ENCODE data around the gene TARP.
"Not testable (repeated sequence)": the region's sequence is repeated elsewhere in the genome, so short reads cannot be mapped to it uniquely, and the experiment has no call there.

TARP gene

DNA sequence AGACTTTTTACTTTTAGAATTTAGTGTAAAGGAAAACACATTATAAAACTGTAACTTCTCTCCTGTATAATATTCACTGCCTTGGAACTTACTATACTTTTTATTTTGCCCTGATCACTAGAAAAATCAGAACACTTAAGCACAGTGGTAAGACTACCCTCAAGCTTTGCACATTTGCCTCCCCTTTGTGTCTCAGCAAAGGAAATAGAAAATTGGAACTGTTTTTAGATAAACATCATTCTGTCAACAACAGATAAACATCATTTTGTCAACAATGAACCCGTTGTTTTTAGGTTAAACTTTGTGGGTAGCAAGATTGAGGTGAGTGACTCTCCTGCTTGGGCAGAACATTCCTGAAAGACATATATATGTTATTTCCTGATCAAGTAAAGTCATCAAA, 8.8 kb downstream of the TARP start:
- H3K9me3 ChIP-seq (ENCODE audit: control insufficient read depth, insufficient read depth, low read length); H3K36me3 ChIP-seq (ENCODE audit: control insufficient read depth, insufficient read depth, low read length); H3K27me3 ChIP-seq (ENCODE audit: control insufficient read depth, insufficient read depth, low read length); DNase-seq (ENCODE audit: low read depth, low spot score); H3K4me1 ChIP-seq (ENCODE audit: control insufficient read depth, insufficient read depth, low read length); H3K4me3 ChIP-seq (ENCODE audit: low read length); H3K27ac ChIP-seq (ENCODE audit: low read length): not testable (repeated sequence)
- WGBS (ENCODE audit: insufficient coverage, insufficient read length), result no CpG with 5 or more reads among the region's 1 CpG

DNA sequence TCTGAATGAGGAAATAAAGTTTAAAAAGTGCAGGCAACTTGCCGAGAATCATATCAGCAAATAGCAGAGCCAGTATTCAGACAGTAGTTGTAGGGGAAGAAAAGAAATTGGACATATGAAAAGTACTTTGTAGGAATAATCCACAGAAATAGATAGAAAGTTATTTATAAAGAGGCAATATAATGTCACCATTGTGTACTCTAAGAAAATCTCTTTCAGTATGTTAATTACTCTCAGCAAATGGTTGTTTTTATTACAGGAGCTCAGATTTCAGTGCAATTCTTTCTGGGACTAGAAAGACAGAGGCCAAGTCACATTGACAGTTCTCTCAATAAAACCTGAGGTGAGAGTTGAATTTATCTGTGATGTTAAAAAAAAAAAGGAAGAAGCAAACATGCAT, 10.2 kb downstream of the TARP start:
- not testable (repeated sequence) for H3K27ac ChIP-seq (ENCODE audit: low read length); H3K4me3 ChIP-seq (ENCODE audit: low read length); H3K4me1 ChIP-seq (ENCODE audit: control insufficient read depth, insufficient read depth, low read length); H3K27me3 ChIP-seq (ENCODE audit: control insufficient read depth, insufficient read depth, low read length); H3K36me3 ChIP-seq (ENCODE audit: control insufficient read depth, insufficient read depth, low read length); H3K9me3 ChIP-seq (ENCODE audit: control insufficient read depth, insufficient read depth, low read length); DNase-seq (ENCODE audit: low read depth, low spot score)
- WGBS (ENCODE audit: insufficient coverage, insufficient read length), result no CpG with 5 or more reads among the region's 1 CpG

- H3K27me3 ChIP-seq (ENCODE audit: control insufficient read depth, insufficient read depth, low read length), result no peaks in the 10 kb centered on the region
- H3K36me3 ChIP-seq (ENCODE audit: control insufficient read depth, insufficient read depth, low read length), result no peaks in the 10 kb centered on the region
- no peak overlapping the region for H3K4me3 ChIP-seq (ENCODE audit: low read length)
- no peak overlapping the region for H3K27ac ChIP-seq (ENCODE audit: low read length)
- H3K4me1 ChIP-seq (ENCODE audit: control insufficient read depth, insufficient read depth, low read length), result no peaks in the 10 kb centered on the region
- WGBS (ENCODE audit: insufficient coverage, insufficient read length), result no CpG with 5 or more reads among the region's 5 CpGs
- DNase-seq (ENCODE audit: low read depth, low spot score), result no peak
- H3K9me3 ChIP-seq (ENCODE audit: control insufficient read depth, insufficient read depth, low read length), result no peaks in the 10 kb centered on the region
Observed at GRCh38 chr7:38262545-38262944, 10.9 kb downstream of the TARP start.

DNA sequence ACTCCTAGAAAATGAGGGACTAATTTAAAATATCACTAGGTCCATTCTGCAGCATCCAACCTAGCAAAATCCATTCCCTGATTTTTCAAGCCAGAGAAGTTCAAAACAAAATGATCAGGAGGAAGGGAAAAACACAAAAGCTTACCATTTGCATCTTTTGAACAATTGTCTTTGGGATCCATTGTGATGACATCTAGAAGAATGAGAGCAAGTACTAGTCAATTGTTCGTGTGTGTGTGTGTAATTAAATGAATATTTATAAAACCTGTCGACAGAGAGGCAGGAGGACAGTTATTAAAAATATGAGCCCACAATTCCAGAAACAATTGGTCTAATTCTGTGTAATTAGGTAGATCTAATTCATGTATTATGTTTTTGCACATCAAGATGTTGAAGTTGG, 11.4 kb downstream of the TARP start:
- not testable (repeated sequence) for DNase-seq (ENCODE audit: low read depth, low spot score); H3K4me1 ChIP-seq (ENCODE audit: control insufficient read depth, insufficient read depth, low read length); H3K27me3 ChIP-seq (ENCODE audit: control insufficient read depth, insufficient read depth, low read length); H3K9me3 ChIP-seq (ENCODE audit: control insufficient read depth, insufficient read depth, low read length); H3K4me3 ChIP-seq (ENCODE audit: low read length); H3K36me3 ChIP-seq (ENCODE audit: control insufficient read depth, insufficient read depth, low read length); H3K27ac ChIP-seq (ENCODE audit: low read length)
- 100% methylated on average over 1 of the region's 2 CpGs for WGBS (ENCODE audit: insufficient coverage, insufficient read length)

- H3K4me1 ChIP-seq (ENCODE audit: control insufficient read depth, insufficient read depth, low read length); DNase-seq (ENCODE audit: low read depth, low spot score); H3K27me3 ChIP-seq (ENCODE audit: control insufficient read depth, insufficient read depth, low read length); H3K9me3 ChIP-seq (ENCODE audit: control insufficient read depth, insufficient read depth, low read length); H3K27ac ChIP-seq (ENCODE audit: low read length); H3K4me3 ChIP-seq (ENCODE audit: low read length); H3K36me3 ChIP-seq (ENCODE audit: control insufficient read depth, insufficient read depth, low read length): not testable (repeated sequence)
- no CpG with 5 or more reads among the region's 12 CpGs for WGBS (ENCODE audit: insufficient coverage, insufficient read length)
Observed at GRCh38 chr7:38261601-38262000, 11.8 kb downstream of the TARP start.

DNA sequence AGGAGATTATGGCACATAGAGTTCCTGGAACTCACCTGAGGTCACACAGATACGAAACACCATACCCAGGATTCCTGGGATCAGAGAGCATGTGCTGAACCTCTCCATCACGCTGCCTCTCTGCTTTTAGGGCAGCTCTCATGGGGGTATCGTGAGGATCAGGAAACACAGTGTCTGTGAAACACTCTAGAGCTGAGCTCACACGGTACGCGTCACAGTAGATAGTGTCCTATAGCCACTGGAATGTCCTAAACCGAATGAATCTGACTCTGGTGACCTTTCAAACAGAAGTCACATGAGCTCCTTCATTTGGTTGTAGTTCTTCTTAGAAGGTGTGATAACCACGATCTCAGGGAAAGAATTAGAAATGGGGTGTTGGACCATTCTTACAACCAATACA, 14.3 kb downstream of the TARP start:
- not testable (repeated sequence) for H3K4me3 ChIP-seq (ENCODE audit: low read length)

GRCh38 chr7:38257350-38257677, 16.1 kb downstream of the TARP start:
- Histone ChIP-seq H3K36me3 (ENCODE audit: control insufficient read depth, insufficient read depth, low read length) (no peaks in the 10 kb centered on the region), H3K9me3 (ENCODE audit: control insufficient read depth, insufficient read depth, low read length) (no peaks in the 10 kb centered on the region), H3K4me3 (ENCODE audit: low read length) (no peak overlapping the region), H3K4me1 (ENCODE audit: control insufficient read depth, insufficient read depth, low read length) (no peaks in the 10 kb centered on the region), H3K27ac (ENCODE audit: low read length) (no peak overlapping the region), H3K27me3 (ENCODE audit: control insufficient read depth, insufficient read depth, low read length) (no peaks in the 10 kb centered on the region)
- WGBS (ENCODE audit: insufficient coverage, insufficient read length), result no CpG with 5 or more reads among the region's 2 CpGs
- no peak for DNase-seq (ENCODE audit: low read depth, low spot score)

More for the DNA sequence above, 14.3 kb downstream of the TARP start:
- not testable (repeated sequence) for H3K36me3 ChIP-seq (ENCODE audit: control insufficient read depth, insufficient read depth, low read length); H3K4me1 ChIP-seq (ENCODE audit: control insufficient read depth, insufficient read depth, low read length); DNase-seq (ENCODE audit: low read depth, low spot score); H3K27me3 ChIP-seq (ENCODE audit: control insufficient read depth, insufficient read depth, low read length); H3K9me3 ChIP-seq (ENCODE audit: control insufficient read depth, insufficient read depth, low read length); H3K27ac ChIP-seq (ENCODE audit: low read length)
- WGBS (ENCODE audit: insufficient coverage, insufficient read length), result no CpG with 5 or more reads among the region's 8 CpGs

GRCh38 chr7:38249849-38250248, 23.6 kb downstream of the TARP start:
- not testable (repeated sequence) for H3K4me1 ChIP-seq (ENCODE audit: control insufficient read depth, insufficient read depth, low read length); H3K9me3 ChIP-seq (ENCODE audit: control insufficient read depth, insufficient read depth, low read length); H3K27ac ChIP-seq (ENCODE audit: low read length); H3K27me3 ChIP-seq (ENCODE audit: control insufficient read depth, insufficient read depth, low read length); H3K4me3 ChIP-seq (ENCODE audit: low read length); H3K36me3 ChIP-seq (ENCODE audit: control insufficient read depth, insufficient read depth, low read length); DNase-seq (ENCODE audit: low read depth, low spot score)
- WGBS (ENCODE audit: insufficient coverage, insufficient read length), result no CpG with 5 or more reads among the region's 3 CpGs

DNA sequence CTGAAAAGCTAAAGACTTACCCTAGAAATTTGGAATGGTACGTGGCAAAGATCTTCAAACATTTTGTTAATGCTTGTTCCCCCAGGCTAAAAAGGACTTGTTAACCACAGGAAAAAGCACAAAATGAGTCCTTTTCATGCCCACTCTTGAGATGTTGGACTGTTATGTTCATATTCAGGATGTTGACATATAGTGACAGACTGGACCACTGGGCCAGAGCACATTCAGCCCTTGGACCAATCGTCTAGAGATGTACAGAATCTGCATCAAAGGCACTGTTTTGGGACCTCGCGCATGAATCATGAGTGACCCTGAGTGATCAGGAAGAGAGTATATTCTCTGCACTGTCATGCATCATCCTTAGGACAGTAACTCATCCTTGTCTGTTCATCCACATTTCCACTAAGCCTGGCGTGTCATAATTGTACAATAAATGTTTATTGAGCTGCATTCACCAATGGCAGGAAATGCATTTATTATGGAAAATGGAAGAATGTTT, 25.3 kb downstream of the TARP start:
- Histone ChIP-seq H3K27me3 (ENCODE audit: control insufficient read depth, insufficient read depth, low read length) (no peaks in the 10 kb centered on the region), H3K4me3 (ENCODE audit: low read length) (no peak overlapping the region), H3K9me3 (ENCODE audit: control insufficient read depth, insufficient read depth, low read length) (no peaks in the 10 kb centered on the region), H3K27ac (ENCODE audit: low read length) (no peak overlapping the region), H3K36me3 (ENCODE audit: control insufficient read depth, insufficient read depth, low read length) (no peaks in the 10 kb centered on the region), H3K4me1 (ENCODE audit: control insufficient read depth, insufficient read depth, low read length) (no peaks in the 10 kb centered on the region)
- no CpG with 5 or more reads among the region's 5 CpGs for WGBS (ENCODE audit: insufficient coverage, insufficient read length)
- DNase-seq (ENCODE audit: low read depth, low spot score), result no peak

DNA sequence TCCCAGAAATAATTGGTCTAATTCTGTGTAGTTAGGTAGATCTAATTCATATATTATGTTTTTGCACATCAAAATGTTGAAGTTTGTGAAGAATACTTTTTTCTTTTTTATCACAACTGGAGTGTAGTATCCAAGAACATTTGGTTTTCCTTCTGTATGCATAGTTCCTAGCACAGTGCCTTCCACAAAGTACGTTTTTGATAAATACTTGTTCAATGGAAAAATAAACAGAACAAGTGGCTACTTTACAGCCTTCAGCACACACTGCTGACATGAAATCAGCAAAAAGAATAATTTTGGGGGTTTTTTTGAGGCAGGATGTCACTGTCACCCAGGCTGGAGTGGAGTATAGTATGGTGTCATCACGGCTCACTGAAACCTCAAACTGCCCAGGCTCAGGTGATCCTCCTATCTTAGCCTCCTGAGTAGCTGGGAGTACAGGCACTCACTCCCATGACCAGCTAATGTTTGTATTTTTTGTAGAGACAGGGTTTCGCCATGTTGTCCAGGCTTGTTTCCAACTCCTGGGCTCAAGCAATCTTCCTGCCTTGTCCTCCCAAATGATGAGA, 27.9 kb downstream of the TARP start:
- no peak overlapping the region for H3K4me3 ChIP-seq (ENCODE audit: low read length)
- no peak overlapping the region for H3K27ac ChIP-seq (ENCODE audit: low read length)
- no peak for DNase-seq (ENCODE audit: low read depth, low spot score)
- no CpG with 5 or more reads among the region's 3 CpGs for WGBS (ENCODE audit: insufficient coverage, insufficient read length)
- H3K4me1 ChIP-seq (ENCODE audit: control insufficient read depth, insufficient read depth, low read length), result no peaks in the 10 kb centered on the region
- H3K36me3 ChIP-seq (ENCODE audit: control insufficient read depth, insufficient read depth, low read length), result no peaks in the 10 kb centered on the region
- no peaks in the 10 kb centered on the region for H3K9me3 ChIP-seq (ENCODE audit: control insufficient read depth, insufficient read depth, low read length)
- H3K27me3 ChIP-seq (ENCODE audit: control insufficient read depth, insufficient read depth, low read length), result no peaks in the 10 kb centered on the region

- Histone ChIP-seq H3K36me3 (ENCODE audit: control insufficient read depth, insufficient read depth, low read length) (no peaks in the 10 kb centered on the region), H3K27ac (ENCODE audit: low read length) (no peak overlapping the region), H3K4me3 (ENCODE audit: low read length) (no peak overlapping the region), H3K9me3 (ENCODE audit: control insufficient read depth, insufficient read depth, low read length) (no peaks in the 10 kb centered on the region), H3K4me1 (ENCODE audit: control insufficient read depth, insufficient read depth, low read length) (no peaks in the 10 kb centered on the region), H3K27me3 (ENCODE audit: control insufficient read depth, insufficient read depth, low read length) (no peaks in the 10 kb centered on the region)
- no CpG with 5 or more reads among the region's 14 CpGs for WGBS (ENCODE audit: insufficient coverage, insufficient read length)
- no peak for DNase-seq (ENCODE audit: low read depth, low spot score)
Observed at GRCh38 chr7:38244516-38244915, 28.9 kb downstream of the TARP start.

All from iPS DF 6.9 (cell line).